HepG2 (cell line): ENCODE results near the gene GLUL. TPM values are rescaled to one million over a fixed set of nuclear protein-coding genes. Genes with fewer than 3 reads are reported as not detected.

Experiments
- AGO2 ChIP-seq: fragments of 200-400 bp; formaldehyde crosslinking; optimal IDR thresholded peaks from 2 replicates; pipeline ENCODE3; 2017; ENCODE audit warnings: mild to moderate bottlenecking, low read depth, low read length, moderate library complexity
- BRCA1 ChIP-seq: sonication (generic); formaldehyde crosslinking; IDR thresholded peaks from 2 replicates; pipeline ENCODE4 v1.4.0; 2020; ENCODE audit warnings: missing genetic modification reagents
- CAMTA2 ChIP-seq: sonication (generic); formaldehyde crosslinking; IDR thresholded peaks from 2 replicates; pipeline ENCODE4 v1.4.0; 2020; ENCODE audit warnings: mild to moderate bottlenecking, missing genetic modification reagents, borderline replicate concordance
- ELK4 ChIP-seq: sonication (generic); formaldehyde crosslinking; IDR thresholded peaks from 2 replicates; pipeline ENCODE4 v1.9.0; 2021; ENCODE audit warnings: missing genetic modification reagents, borderline replicate concordance
- HMGA1 ChIP-seq: sonication (generic); formaldehyde crosslinking; conservative IDR thresholded peaks from 2 replicates; pipeline ENCODE4 v1.4.0; 2020; ENCODE audit warnings: missing genetic modification reagents
- HNRNPL ChIP-seq: fragments of 200-400 bp; formaldehyde crosslinking; IDR thresholded peaks from 2 replicates; pipeline ENCODE4 v1.6.1; 2017; ENCODE audit warnings: mild to moderate bottlenecking, low read depth, low read length
- HNRNPLL ChIP-seq: fragments of 200-400 bp; formaldehyde crosslinking; IDR thresholded peaks from 2 replicates; pipeline ENCODE4 v1.6.1; 2017; ENCODE audit warnings: mild to moderate bottlenecking, low read depth, low read length; ENCODE audit not compliant: poor library complexity, severe bottlenecking
- NFKBIZ ChIP-seq: IDR thresholded peaks from 2 replicates; pipeline ENCODE4 v1.6.1; 2018; ENCODE audit warnings: missing genetic modification reagents, missing compliant biosample characterization
- NPAS2 ChIP-seq: sonication (generic); formaldehyde crosslinking; IDR thresholded peaks from 2 replicates; pipeline ENCODE4 v1.8.0; 2022; ENCODE audit warnings: mild to moderate bottlenecking, missing genetic modification reagents, borderline replicate concordance
- POLR2AphosphoS2 ChIP-seq: IDR thresholded peaks from 2 replicates; pipeline ENCODE4 v1.6.1; 2011; ENCODE audit warnings: low read depth, low read length, improper control_type of control experiment
- PREB ChIP-seq: sonication (generic); formaldehyde crosslinking; IDR thresholded peaks from 2 replicates; pipeline ENCODE4 v1.4.0; 2020; ENCODE audit warnings: missing genetic modification reagents
- TMF1 ChIP-seq: sonication (generic); formaldehyde crosslinking; IDR thresholded peaks from 2 replicates; pipeline ENCODE4 v1.8.1; 2022; ENCODE audit warnings: low read depth, missing genetic modification reagents
- ZBTB2 ChIP-seq: sonication (generic); formaldehyde crosslinking; IDR thresholded peaks from 2 replicates; pipeline ENCODE4 v1.8.0; 2022; ENCODE audit warnings: low read depth, missing genetic modification reagents
- ZFP91 ChIP-seq: sonication (generic); formaldehyde crosslinking; IDR thresholded peaks from 2 replicates; pipeline ENCODE4 v1.9.0; 2022; ENCODE audit warnings: missing genetic modification reagents, mild to moderate bottlenecking, borderline replicate concordance
- ZNF101 ChIP-seq: sonication (generic); formaldehyde crosslinking; IDR thresholded peaks from 2 replicates; pipeline ENCODE4 v1.4.0; 2020; ENCODE audit warnings: mild to moderate bottlenecking, low read depth, missing genetic modification reagents, borderline replicate concordance
- ZNF343 ChIP-seq: sonication (generic); formaldehyde crosslinking; IDR thresholded peaks from 2 replicates; pipeline ENCODE4 v1.4.0; 2020; ENCODE audit warnings: mild to moderate bottlenecking, missing genetic modification reagents
- ZNF570 ChIP-seq: sonication (generic); formaldehyde crosslinking; IDR thresholded peaks from 2 replicates; pipeline ENCODE4 v1.4.0; 2020; ENCODE audit warnings: mild to moderate bottlenecking, missing genetic modification reagents, borderline replicate concordance
- ZNF776 ChIP-seq: sonication (generic); formaldehyde crosslinking; IDR thresholded peaks from 2 replicates; pipeline ENCODE4 v1.4.0; 2020; ENCODE audit warnings: mild to moderate bottlenecking, missing genetic modification reagents
- ZSCAN29 ChIP-seq: sonication (generic); formaldehyde crosslinking; conservative IDR thresholded peaks from 2 replicates; pipeline ENCODE4 v1.4.0; 2020; ENCODE audit warnings: mild to moderate bottlenecking, missing genetic modification reagents
- polyA plus RNA-seq, 8 experiments: library from polyadenylated mRNA; depleted of rRNA in 3 of 8; stranded (reverse) in 7 of 8; unstranded in 1 of 8; fragments of >200 nt; fragmentation: Illumina TruSeq in 4 of 8; extraction: Trizol in 4 of 8; gene quantifications; 2 replicates each; pipeline versions ENCODE4 v1.2.1 to v1.2.3, GENCODE V29; 2011 to 2016; ENCODE audit warnings: low read depth in 4 of 8, missing spikeins in 1 of 8, mixed read lengths in 1 of 8; ENCODE audit not compliant: insufficient read depth in 1 of 8
- total RNA-seq, 5 experiments: library from RNA; depleted of rRNA; stranded (reverse); fragments of >200 nt; fragmentation: Illumina TruSeq; extraction: Trizol; gene quantifications; 2 replicates each; pipeline ENCODE4 v1.2.3, GENCODE V29; 2016; ENCODE audit warnings: low read depth in 1 of 5

GLUL gene
- total and polyA plus RNA-seq, 2 of the 13 experiments (the other 11 are each of a cell fraction or from before 2014, with no cell fraction given) = 423 to 827 TPM

- TF ChIP-seq ZNF776 (CRISPR knock-in tag) = peak; percentile 93; the same call in 1 of the 2 replicates
- 0 out of 2 replicates have a peak, but pooled peaks have one; percentile 27 for TF ChIP-seq ZNF570
- no peak for TF ChIP-seq ZBTB2 (CRISPR knock-in tag)
- TF ChIP-seq ZSCAN29 (CRISPR knock-in tag) = no peak; the same call in 1 of the 2 replicates
- TF ChIP-seq HMGA1 = no peak
- TF ChIP-seq ELK4 = peak; percentile 58; the same call in 1 of the 2 replicates
- TF ChIP-seq PREB (CRISPR knock-in tag) = no peak
- TF ChIP-seq NFKBIZ (CRISPR knock-in tag) = no peak
- TF ChIP-seq ZNF343 (CRISPR knock-in tag) = peak; percentile 95
- TF ChIP-seq TMF1 (CRISPR knock-in tag) = peak; percentile 71
- TF ChIP-seq ZFP91 (CRISPR knock-in tag) = peak; percentile 82; the same call in 1 of the 2 replicates
- TF ChIP-seq HNRNPLL = peak; percentile 83
- TF ChIP-seq CAMTA2 (CRISPR knock-in tag) = peak; percentile 84; the same call in 1 of the 2 replicates
- TF ChIP-seq HNRNPL = peak; percentile 65; the same call in 1 of the 2 replicates
- TF ChIP-seq BRCA1 = peak; percentile 43; the same call in 1 of the 2 replicates
- TF ChIP-seq ZNF101 (CRISPR knock-in tag) = peak; percentile 51; the same call in 1 of the 2 replicates
- peak; percentile 100 for TF ChIP-seq AGO2
- peak; percentile 83; the same call in 1 of the 2 replicates for TF ChIP-seq POLR2AphosphoS2
- TF ChIP-seq NPAS2 (CRISPR knock-in tag) = no peak
Measured at GRCh38 chr1:182391362-182392049, at the start of gene GLUL (continued).
